Endothelial cell of umbilical vein (primary cell): ENCODE measurements around the gene PPM1L. TPM values are rescaled to one million over a fixed set of nuclear protein-coding genes. Genes with fewer than 3 reads are reported as not detected.

Experiments
- BruUV-seq: library from RNA; stranded (reverse); fragments of 400-500 nt; replicated peaks from 2 replicates; lab custom pipeline; 2021; lab: Mats Ljungman, UMichigan
- CTCF ChIA-PET: fragments of 300-600, 350-600 bp; sonication (Branson Sonifier 250); formaldehyde crosslinking; loops from one replicate; lab custom pipeline; 2021; ENCODE audit warnings: antibody characterized with exemption, inconsistent platforms; lab: Charles Lee
- POLR2A ChIA-PET: fragments of 300-600, 350-600 bp; sonication (Branson Sonifier 250); formaldehyde crosslinking; loops from one replicate; lab custom pipeline; 2021; ENCODE audit warnings: antibody characterized with exemption, inconsistent platforms; lab: Charles Lee
- DNase-seq: peaks from one replicate; pipeline ENCODE4 v3.0.0-alpha.2; 2011; ENCODE audit warnings: low read depth, low spot score
- FAIRE-seq: peaks from 2 replicates; lab custom pipeline; 2011; peaks lifted over from hg19 to GRCh38; lab: Jason Lieb, UNC
- H2AFZ ChIP-seq: 2 replicates; pipeline ENCODE4 v1.6.0; 2012; ENCODE audit warnings: low read depth, low read length, control low read depth, inconsistent platforms
- H3K27ac ChIP-seq: 2 replicates; pipeline ENCODE4 v1.5.1; 2011; ENCODE audit warnings: low read depth, mild to moderate bottlenecking, control low read depth, low read length, moderate library complexity; ENCODE audit not compliant: insufficient read depth
- H3K27me3 ChIP-seq, 2 experiments: 2 replicates each; pipeline versions ENCODE4 v1.6.0 to v1.6.1; 2011; ENCODE audit warnings: low read length in 2 of 2, mixed read lengths in 1 of 2; ENCODE audit not compliant: control insufficient read depth in 2 of 2, insufficient read depth in 2 of 2
- H3K36me3 ChIP-seq, 2 experiments: 2 replicates in 1 of 2; 3 replicates in 1 of 2; pipeline ENCODE4 v1.5.1; 2011; ENCODE audit warnings: low read length in 2 of 2, mild to moderate bottlenecking in 1 of 2, moderate library complexity in 1 of 2; ENCODE audit not compliant: control insufficient read depth in 2 of 2, insufficient read depth in 2 of 2; ENCODE audit errors: extremely low read depth in 1 of 2
- H3K4me1 ChIP-seq: 3 replicates; pipeline ENCODE4 v1.5.1; 2011; ENCODE audit warnings: mild to moderate bottlenecking, low read length; ENCODE audit not compliant: control insufficient read depth, insufficient read depth; ENCODE audit errors: extremely low read depth
- H3K4me2 ChIP-seq: 2 replicates; pipeline ENCODE4 v1.6.1; 2011; ENCODE audit warnings: low read length, control low read depth, mixed read lengths; ENCODE audit not compliant: insufficient read depth
- H3K4me3 ChIP-seq, 3 experiments: fragments of 200-600 bp in 1 of 3; sonication (generic), shearing (Covaris generic) in 1 of 3; replicated peaks in 1 of 3; 2 replicates each; pipeline ENCODE4 v1.5.1; 2011 to 2016; ENCODE audit warnings: control low read depth in 3 of 3, low read length in 3 of 3, mild to moderate bottlenecking in 2 of 3, inconsistent platforms in 1 of 3, low read depth in 1 of 3, moderate library complexity in 1 of 3; ENCODE audit not compliant: insufficient read depth in 1 of 3
- H3K79me2 ChIP-seq: 2 replicates; pipeline ENCODE4 v1.6.0; 2012; ENCODE audit warnings: low read length, inconsistent platforms; ENCODE audit not compliant: control insufficient read depth, insufficient read depth
- H3K9ac ChIP-seq: replicated peaks from 2 replicates; pipeline ENCODE3; 2011; ENCODE audit warnings: low read length, control low read depth; ENCODE audit not compliant: insufficient read depth; ENCODE audit errors: extremely low read depth
- H3K9me1 ChIP-seq: replicated peaks from 3 replicates; pipeline ENCODE4 v1.6.0; 2011; ENCODE audit warnings: mild to moderate bottlenecking, low read length; ENCODE audit not compliant: control insufficient read depth, insufficient read depth; ENCODE audit errors: extremely low read depth
- H3K9me3 ChIP-seq: replicated peaks from 2 replicates; pipeline ENCODE4 v1.5.1; 2012; ENCODE audit warnings: low read length, inconsistent platforms; ENCODE audit not compliant: control insufficient read depth, insufficient read depth
- H4K20me1 ChIP-seq: replicated peaks from 2 replicates; pipeline ENCODE3; 2011; ENCODE audit warnings: mild to moderate bottlenecking, low read length; ENCODE audit not compliant: control insufficient read depth, insufficient read depth; ENCODE audit errors: extremely low read depth
- EZH2 ChIP-seq: IDR thresholded peaks from 2 replicates; pipeline ENCODE4 v1.6.1; 2012; ENCODE audit warnings: borderline replicate concordance, low read depth, mild to moderate bottlenecking, moderate library complexity, low read length, inconsistent platforms; ENCODE audit not compliant: severe bottlenecking
- FOS ChIP-seq: IDR thresholded peaks from 2 replicates; pipeline ENCODE4 v1.6.1; 2011; ENCODE audit warnings: mild to moderate bottlenecking, low read length, moderate library complexity, borderline replicate concordance; ENCODE audit not compliant: insufficient read depth
- GATA2 ChIP-seq: IDR thresholded peaks from 2 replicates; pipeline ENCODE4 v1.7.0; 2011; ENCODE audit warnings: low read depth, mild to moderate bottlenecking, moderate library complexity, mixed read lengths, low read length; ENCODE audit not compliant: insufficient read length, insufficient read depth
- JUN ChIP-seq: IDR thresholded peaks from 2 replicates; pipeline ENCODE4 v1.6.1; 2011; ENCODE audit warnings: borderline replicate concordance, low read depth; ENCODE audit not compliant: insufficient read length, insufficient read depth
- MYC ChIP-seq: IDR thresholded peaks from one replicate; pipeline ENCODE4 v1.6.1; 2011; ENCODE audit warnings: mild to moderate bottlenecking, low read depth, low read length
- POLR2A ChIP-seq: IDR thresholded peaks from 2 replicates; pipeline ENCODE4 v1.6.1; 2012; ENCODE audit warnings: low read depth, mild to moderate bottlenecking, control low read depth, low read length
- POLR2AphosphoS5 ChIP-seq: IDR thresholded peaks from 2 replicates; pipeline ENCODE4 v1.6.1; 2012; ENCODE audit warnings: low read depth, mild to moderate bottlenecking, control low read depth, low read length, moderate library complexity; ENCODE audit not compliant: insufficient read depth
- dilution Hi-C: fragments of 300-500 bp; cut with MboI; formaldehyde crosslinking; loops from one replicate; pipeline ENCODE4 v1.15.0; 2019; ENCODE audit warnings: low sequenced_read_pairs; ENCODE audit not compliant: extremely low pct_ligation_motif_present
- intact Hi-C: fragments of 100-400 bp; cut with micrococcal nuclease; formaldehyde crosslinking; loops from one replicate; pipeline ENCODE4 v1.10.0; 2022
- polyA plus RNA-seq, 4 experiments: library from polyadenylated mRNA; depleted of rRNA in 3 of 4; stranded (reverse) in 3 of 4; unstranded in 1 of 4; fragments of >200 nt; gene quantifications; 2 replicates each; pipeline versions ENCODE4 v1.2.1 to v1.2.3, GENCODE V29; 2011 to 2012; ENCODE audit warnings: missing spikeins in 1 of 4
- total RNA-seq: library from RNA; stranded (reverse); gene quantifications from 2 replicates; pipeline ENCODE4 v1.2.3, GENCODE V29; 2021
- TF ChIP-seq, protein P1 (sequence below), 2 donors: IDR thresholded peaks; 1 replicate in 1 of 2; 2 replicates in 1 of 2; pipeline ENCODE4 v1.5.1; 2011; ENCODE audit warnings: low read length in 2 of 2, mild to moderate bottlenecking in 2 of 2, moderate library complexity in 2 of 2, control low read depth in 1 of 2, inconsistent platforms in 1 of 2, low read depth in 1 of 2; ENCODE audit not compliant: insufficient read depth in 1 of 2; ENCODE audit errors: extremely low read depth in 1 of 2
- TF ChIP-seq, protein P2 (sequence below): IDR thresholded peaks from 2 replicates; pipeline ENCODE4 v1.6.1; 2011; ENCODE audit not compliant: insufficient read depth, insufficient read length

The PPM1L gene
- total and polyA plus RNA-seq, 2 donors (not counting 3 experiments of a cell fraction or from before 2014, with no cell fraction given) = 0.63 to 2.9 TPM

GRCh38 chr3:160748231-160748630 lies 7.8 kb upstream of the PPM1L start:
- no peaks in the 10 kb centered on the region for H3K79me2 ChIP-seq
- FAIRE-seq = no peak
- no TSS peak for BruUV-seq
- no peak overlapping the region for H2AFZ ChIP-seq
- H3K27me3 ChIP-seq = peaks cover 8 to 10% of the 10 kb centered on the region in 2 experiments
- H3K4me1 ChIP-seq = no peaks in the 10 kb centered on the region
- TF ChIP-seq MYC (no peak), GATA2 (no peak), POLR2A (no peak), POLR2AphosphoS5 (no peak), EZH2 (no peak), FOS (no peak), JUN (no peak)
- TF ChIP-seq, protein P1, sequence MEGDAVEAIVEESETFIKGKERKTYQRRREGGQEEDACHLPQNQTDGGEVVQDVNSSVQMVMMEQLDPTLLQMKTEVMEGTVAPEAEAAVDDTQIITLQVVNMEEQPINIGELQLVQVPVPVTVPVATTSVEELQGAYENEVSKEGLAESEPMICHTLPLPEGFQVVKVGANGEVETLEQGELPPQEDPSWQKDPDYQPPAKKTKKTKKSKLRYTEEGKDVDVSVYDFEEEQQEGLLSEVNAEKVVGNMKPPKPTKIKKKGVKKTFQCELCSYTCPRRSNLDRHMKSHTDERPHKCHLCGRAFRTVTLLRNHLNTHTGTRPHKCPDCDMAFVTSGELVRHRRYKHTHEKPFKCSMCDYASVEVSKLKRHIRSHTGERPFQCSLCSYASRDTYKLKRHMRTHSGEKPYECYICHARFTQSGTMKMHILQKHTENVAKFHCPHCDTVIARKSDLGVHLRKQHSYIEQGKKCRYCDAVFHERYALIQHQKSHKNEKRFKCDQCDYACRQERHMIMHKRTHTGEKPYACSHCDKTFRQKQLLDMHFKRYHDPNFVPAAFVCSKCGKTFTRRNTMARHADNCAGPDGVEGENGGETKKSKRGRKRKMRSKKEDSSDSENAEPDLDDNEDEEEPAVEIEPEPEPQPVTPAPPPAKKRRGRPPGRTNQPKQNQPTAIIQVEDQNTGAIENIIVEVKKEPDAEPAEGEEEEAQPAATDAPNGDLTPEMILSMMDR (IDR thresholded peaks at IDR 0.05; ENCODE audit: extremely low read depth in 1 of 2, insufficient read depth in 1 of 2, low read depth in 1 of 2, low read length in 2 of 2) = no peak
- TF ChIP-seq, protein P2, sequence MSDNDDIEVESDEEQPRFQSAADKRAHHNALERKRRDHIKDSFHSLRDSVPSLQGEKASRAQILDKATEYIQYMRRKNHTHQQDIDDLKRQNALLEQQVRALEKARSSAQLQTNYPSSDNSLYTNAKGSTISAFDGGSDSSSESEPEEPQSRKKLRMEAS = no peak
- no peaks in the 10 kb centered on the region for H3K36me3 ChIP-seq
- no peaks in the 10 kb centered on the region for H3K9me3 ChIP-seq
- no peak overlapping the region for H3K4me2 ChIP-seq
- H3K9ac ChIP-seq = no peak overlapping the region
- dilution Hi-C loops (no loop called here), intact Hi-C loops (no loop called here)
- DNase-seq = no peak
- H3K27ac ChIP-seq = no peak overlapping the region
- no peak overlapping the region for H3K4me3 ChIP-seq
- H3K9me1 ChIP-seq = no peaks in the 10 kb centered on the region
- ChIA-PET CTCF (no interaction called here), POLR2A (no interaction called here)
- H4K20me1 ChIP-seq = no peaks in the 10 kb centered on the region
